Putamen (tissue), 1 donor: ENCODE measurements around the gene TEX2.

ENCODE experiments used
- DNase-seq: peaks from one replicate; pipeline ENCODE4 v3.0.0-alpha.2; 2016; ENCODE audit warnings: low spot score

The TEX2 gene

DNA sequence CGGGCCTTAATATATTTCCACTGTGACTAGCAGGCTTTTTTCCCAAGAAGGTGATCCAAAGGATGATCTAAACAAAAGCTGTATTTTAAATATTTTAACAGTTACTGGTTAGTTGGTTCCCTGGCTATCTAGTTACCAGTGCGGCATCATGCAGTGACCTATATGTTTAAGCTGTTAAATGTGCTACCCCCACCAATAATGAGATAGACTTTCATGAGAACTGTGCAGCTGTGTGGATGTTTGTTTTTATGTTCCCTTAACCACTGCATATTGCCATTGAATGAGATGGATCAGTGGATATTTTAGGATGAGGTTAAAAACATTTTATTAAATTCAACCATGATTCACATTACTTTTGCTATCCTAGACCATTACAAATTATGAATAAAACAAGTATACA is 150.1 kb downstream of the TEX2 start:
- DNase-seq = no peak

DNA sequence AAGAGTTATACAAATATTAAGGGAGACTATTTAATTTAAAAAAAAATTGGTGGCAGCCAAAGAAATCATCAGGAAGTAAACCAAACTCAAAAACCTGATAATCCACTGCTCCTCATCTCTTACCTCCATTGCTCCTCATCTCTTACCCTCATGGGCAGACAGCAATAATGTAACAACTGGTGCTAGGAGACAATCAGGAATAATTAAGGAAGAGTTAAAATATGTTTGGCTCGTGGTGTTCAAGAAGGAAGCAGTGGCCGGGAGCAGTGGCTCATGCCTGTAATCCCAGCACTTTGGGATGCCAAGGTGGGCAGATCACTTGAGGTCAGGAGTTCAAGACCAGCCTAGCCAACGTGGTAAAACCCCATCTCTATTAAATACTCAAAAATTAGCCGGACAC is 151.2 kb downstream of the TEX2 start:
- no peak for DNase-seq

DNA sequence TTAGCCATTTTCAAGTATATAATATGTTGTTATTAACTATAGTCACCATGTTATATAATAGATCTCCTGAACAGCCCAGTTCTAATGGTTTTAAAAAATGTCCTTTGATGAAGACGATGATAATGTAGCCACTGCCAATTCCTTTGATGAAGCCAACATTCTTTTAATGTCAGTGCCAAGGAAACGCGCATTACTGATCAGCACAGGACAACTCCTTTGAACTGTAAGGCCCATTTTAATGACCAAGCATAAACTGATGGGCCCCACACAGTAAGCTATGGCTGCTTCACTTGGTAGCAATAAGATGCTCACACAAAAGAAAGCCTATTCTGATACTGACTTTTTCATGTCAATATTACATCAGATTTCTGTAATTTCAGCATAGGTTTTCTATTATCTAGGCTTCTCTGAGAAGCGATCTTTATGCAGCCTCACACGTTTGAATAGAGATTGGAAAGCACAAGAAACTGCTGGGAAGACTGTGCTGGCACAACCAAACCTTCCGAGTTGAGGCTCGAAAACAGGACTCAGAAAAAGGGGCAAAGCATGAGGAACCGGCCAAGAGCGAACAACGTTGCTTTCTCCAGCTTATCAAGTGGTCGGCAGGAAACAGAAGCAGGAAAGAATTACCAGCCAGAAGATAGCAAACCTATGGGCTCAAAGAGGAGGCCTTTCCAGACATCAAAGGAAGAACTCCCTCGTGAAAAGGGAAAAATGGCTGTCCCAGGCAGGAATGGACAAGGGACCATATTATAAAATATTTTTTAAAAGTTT is 152.5 kb downstream of the TEX2 start:
- DNase-seq = no peak

DNA sequence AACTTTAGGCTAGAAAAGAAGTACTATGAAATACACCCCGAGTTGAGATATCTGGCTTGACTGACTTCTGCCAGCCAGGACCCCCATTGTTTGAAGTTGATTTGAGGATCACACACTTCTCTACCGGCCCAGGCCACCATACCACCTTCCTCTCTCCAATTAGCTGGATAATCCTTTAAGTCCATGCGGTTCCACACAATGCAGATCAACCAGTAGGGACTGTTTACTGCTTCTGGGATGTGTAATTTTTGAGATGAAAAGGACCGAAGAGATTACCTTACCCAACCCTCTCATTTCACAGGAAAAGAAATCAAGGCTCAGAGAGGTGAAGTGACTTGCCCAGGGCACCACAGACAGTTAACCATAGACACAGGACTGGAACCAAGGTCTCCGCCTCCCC is 153.7 kb downstream of the TEX2 start:
- DNase-seq = no peak

DNA sequence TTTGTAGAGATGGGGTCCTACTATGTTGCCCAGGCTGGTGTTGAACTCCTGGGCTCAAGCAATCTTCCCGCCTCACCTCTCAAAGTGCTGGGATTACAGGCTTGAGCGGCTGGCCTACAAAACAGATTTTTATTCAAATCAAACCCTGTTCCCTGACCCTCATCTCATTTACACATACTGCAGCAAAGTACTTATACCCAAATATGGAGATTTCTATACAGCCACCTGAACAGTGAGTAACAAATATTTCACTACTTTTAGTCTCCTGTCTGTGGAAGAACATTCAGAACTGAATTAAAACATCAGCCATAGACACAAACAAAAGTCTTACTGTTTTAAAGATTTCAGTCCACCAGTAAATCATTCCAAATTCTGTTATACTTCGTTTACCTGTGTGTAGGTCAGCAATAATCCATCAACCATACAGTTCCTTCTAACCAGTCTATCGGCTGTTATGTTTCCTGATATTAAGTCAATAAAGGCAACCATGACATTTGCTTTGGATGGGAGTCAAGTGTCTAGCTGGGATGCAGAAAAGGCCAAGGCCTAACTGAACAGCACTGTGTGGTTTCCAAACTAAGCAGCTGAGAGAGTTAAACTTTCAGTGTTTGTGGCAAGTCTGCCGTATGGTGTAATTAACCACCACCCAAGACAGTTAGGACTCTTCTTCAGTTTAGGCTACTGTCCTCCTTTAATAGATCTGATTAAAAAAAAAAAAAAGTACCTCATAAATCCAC is 155.4 kb downstream of the TEX2 start:
- no peak for DNase-seq

DNA sequence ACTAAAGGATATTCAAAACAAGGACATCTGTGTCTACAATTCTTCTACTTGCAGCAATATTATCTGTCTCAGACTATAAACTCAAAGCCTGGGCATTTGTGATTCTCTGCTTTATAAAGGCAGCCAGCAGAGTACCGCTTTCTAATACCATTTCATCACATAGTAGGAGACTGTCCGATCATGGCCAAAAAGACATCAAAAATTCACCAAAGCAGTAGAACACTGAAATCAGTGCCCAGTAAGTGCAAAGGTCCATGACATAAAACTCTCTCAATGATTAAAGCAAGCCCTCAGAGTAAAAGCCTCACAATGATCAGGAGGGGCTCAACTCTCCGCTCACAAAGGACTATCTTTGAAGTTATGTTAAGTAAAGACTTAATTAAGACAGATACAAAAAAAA is 156.1 kb downstream of the TEX2 start:
- no peak for DNase-seq

DNA sequence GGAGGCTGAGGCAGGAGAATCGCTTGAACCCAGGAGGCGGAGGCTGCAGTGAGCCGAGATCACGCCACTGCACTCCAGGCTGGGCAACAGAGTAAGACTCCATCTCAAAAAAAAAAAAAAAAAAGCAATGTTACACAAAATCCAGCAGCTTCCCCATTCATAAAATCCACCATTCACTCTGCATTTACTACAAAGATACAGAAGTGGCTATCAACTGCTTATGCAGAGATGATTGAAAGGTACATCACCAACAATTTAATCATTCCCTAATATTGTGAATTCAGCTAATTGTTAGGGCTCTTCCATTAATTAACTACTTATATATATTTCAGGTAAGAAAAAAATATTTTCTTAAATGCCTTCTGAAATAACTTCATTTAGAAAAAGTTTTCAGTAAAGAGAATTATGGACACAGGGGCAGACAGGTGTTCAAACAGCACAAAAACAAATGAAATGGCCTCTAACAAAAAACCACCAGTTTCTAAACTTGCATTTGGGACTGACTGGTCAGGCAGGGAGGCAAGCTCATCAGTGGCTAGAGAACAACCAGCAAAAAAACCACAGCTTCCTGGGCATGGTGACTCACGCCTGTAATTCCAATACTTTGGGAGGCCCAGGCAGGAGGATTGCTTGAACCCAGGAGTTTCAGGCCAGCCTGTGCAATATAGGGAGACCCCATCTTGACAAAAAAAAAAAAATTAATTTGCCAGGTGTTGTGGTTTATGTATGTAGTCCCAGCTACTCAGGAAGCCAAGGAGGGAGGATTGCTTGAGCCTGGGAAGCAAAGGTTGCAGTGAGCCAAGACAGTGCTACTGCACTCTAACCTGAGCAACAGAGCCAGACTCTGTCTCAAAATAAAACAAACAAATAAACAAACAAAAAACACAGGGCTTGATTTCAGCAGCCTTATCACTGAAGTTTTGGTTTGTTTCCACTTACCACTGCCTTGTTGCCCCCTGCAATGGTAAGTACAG is 159.4 kb downstream of the TEX2 start:
- no peak for DNase-seq

DNA sequence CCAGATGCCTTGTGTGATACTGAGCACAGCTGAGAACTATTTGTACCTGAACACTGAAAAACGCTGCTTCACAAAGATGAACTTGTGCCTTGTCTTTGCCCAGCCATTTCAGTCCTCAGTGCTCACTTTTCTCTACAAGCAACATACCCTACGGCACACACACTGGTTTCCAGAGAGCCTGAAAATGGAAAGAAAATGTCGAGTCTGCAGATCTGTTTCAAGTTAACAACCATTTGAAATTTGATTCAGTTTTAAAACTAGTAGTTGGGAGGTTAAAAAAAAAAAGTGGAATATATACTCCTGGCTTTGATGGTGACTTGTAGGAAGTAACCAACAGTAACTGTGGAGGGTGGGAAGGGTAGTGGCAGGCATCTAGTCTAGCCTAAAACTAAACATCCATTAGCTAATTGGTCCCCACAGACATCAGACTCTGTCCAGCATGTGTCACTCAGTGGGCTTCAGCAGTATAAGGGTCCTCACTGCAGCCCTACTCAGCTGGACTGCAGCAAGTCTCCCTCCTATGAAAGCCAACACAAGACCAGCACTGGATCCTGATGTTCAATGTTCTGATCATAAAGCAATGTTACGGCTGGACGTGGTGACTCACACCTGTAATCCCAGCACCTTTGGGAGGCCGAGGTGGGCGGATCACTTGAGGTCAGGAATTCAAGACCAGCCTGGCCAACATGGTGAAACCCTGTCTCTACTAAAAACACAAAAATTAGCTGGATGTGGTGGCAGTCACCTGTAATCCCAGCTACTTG is 160.3 kb downstream of the TEX2 start:
- DNase-seq = no peak

DNA sequence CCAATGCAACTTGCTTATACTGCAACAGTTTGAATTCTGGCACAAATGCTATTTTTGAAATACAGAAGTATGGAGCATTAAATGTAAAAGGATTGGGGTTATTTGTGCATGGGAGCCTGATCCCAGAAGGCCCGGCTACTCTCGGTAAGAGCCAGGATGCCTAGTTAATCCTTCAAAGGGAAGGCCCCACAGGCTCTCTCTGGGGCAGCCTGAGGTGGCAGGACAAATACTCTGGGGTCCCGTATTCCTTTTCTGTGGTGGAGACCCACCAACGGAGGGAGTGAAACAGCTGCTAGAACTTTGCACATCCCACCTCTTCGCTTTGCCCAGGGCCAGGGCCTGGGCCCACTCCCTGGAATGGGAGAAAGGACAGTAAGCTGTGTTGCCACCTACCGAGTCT is 163.5 kb downstream of the TEX2 start:
- no peak for DNase-seq
